WTC11 (cell line): ENCODE data around the gene CNIH3. TPM values are rescaled to one million over a fixed set of nuclear protein-coding genes. Genes with fewer than 3 reads are reported as not detected.

Experiments
- ATAC-seq: fragments of 200-7000 bp; cut with Tn5 transposase; 2 replicates; pipeline ENCODE4 v1.10.0; 2021; ENCODE audit warnings: mild to moderate bottlenecking, moderate library complexity
- CTCF ChIA-PET: fragments of 300-600 bp; sonication (Branson Sonifier 250); formaldehyde crosslinking; loops from one replicate; lab custom pipeline; 2021; ENCODE audit warnings: antibody characterized with exemption; lab: Charles Lee
- POLR2A ChIA-PET: fragments of 350-600 bp; sonication (Branson Sonifier 250); formaldehyde crosslinking; loops from one replicate; lab custom pipeline; 2021; ENCODE audit warnings: antibody characterized with exemption; lab: Charles Lee
- DNase-seq: peaks from one replicate; pipeline ENCODE4 v3.0.0; 2021; ENCODE audit warnings: low spot score
- H3K27ac Mint-ChIP-seq: 2 replicates; pipeline ENCODE4 v1.8.0; 2021; ENCODE audit warnings: mixed read lengths
- H3K27me3 Mint-ChIP-seq: 2 replicates; pipeline ENCODE4 v1.8.0; 2021; ENCODE audit warnings: low read depth, mild to moderate bottlenecking, moderate library complexity, mixed read lengths
- H3K36me3 Mint-ChIP-seq: 2 replicates; pipeline ENCODE4 v1.8.0; 2021; ENCODE audit warnings: mixed read lengths
- H3K4me1 Mint-ChIP-seq: 2 replicates; pipeline ENCODE4 v1.8.0; 2022; ENCODE audit warnings: mixed read lengths
- H3K4me3 Mint-ChIP-seq: 2 replicates; pipeline ENCODE4 v1.8.0; 2021; ENCODE audit warnings: mild to moderate bottlenecking, moderate library complexity, mixed read lengths
- H3K9me3 Mint-ChIP-seq: 2 replicates; pipeline ENCODE4 v1.8.0; 2021; ENCODE audit warnings: mixed read lengths
- ELF4 ChIP-seq: sonication (generic); formaldehyde crosslinking; IDR thresholded peaks from 2 replicates; pipeline ENCODE4 v1.8.1; 2022; ENCODE audit warnings: low read depth, mild to moderate bottlenecking, moderate library complexity, missing genetic modification reagents
- GABPB1 ChIP-seq: sonication (generic); formaldehyde crosslinking; IDR thresholded peaks from 2 replicates; pipeline ENCODE4 v1.8.1; 2023; ENCODE audit warnings: mild to moderate bottlenecking, missing genetic modification reagents
- GTF2I ChIP-seq: fragments of 250-450 bp; sonication (Bioruptor Pico); conservative IDR thresholded peaks from 2 replicates; pipeline ENCODE4 v1.4.0; 2021; ENCODE audit warnings: mild to moderate bottlenecking
- JUN ChIP-seq: sonication (generic); formaldehyde crosslinking; IDR thresholded peaks from 2 replicates; pipeline ENCODE4 v1.8.0; 2023; ENCODE audit warnings: mild to moderate bottlenecking, missing genetic modification reagents
- KAT7 ChIP-seq: sonication (generic); formaldehyde crosslinking; IDR thresholded peaks from 2 replicates; pipeline ENCODE4 v1.8.1; 2023; ENCODE audit warnings: missing genetic modification reagents, mild to moderate bottlenecking, borderline replicate concordance
- NFATC4 ChIP-seq: fragments of 250-450 bp; sonication (Bioruptor Pico); IDR thresholded peaks from 2 replicates; pipeline ENCODE4 v1.9.0; 2021; ENCODE audit warnings: mild to moderate bottlenecking
- NFYB ChIP-seq: sonication (generic); formaldehyde crosslinking; conservative IDR thresholded peaks from 2 replicates; pipeline ENCODE4 v1.8.0; 2022; ENCODE audit warnings: low read depth, missing genetic modification reagents
- NR3C1 ChIP-seq: sonication (generic); formaldehyde crosslinking; conservative IDR thresholded peaks from 2 replicates; pipeline ENCODE4 v1.8.1; 2023; ENCODE audit warnings: low read depth, mild to moderate bottlenecking, missing genetic modification reagents
- PRRX2 ChIP-seq: fragments of 250-450 bp; sonication (Bioruptor Pico); IDR thresholded peaks from 2 replicates; pipeline ENCODE4 v1.8.0; 2021; ENCODE audit warnings: mild to moderate bottlenecking
- TCF7 ChIP-seq: sonication (generic); formaldehyde crosslinking; IDR thresholded peaks from 2 replicates; pipeline ENCODE4 v1.8.0; 2022; ENCODE audit warnings: mild to moderate bottlenecking, low read depth, missing genetic modification reagents, moderate library complexity
- ZNF121 ChIP-seq: sonication (generic); formaldehyde crosslinking; IDR thresholded peaks from 2 replicates; pipeline ENCODE4 v1.8.0; 2023; ENCODE audit warnings: missing genetic modification reagents
- ZNF138 ChIP-seq: sonication (generic); formaldehyde crosslinking; conservative IDR thresholded peaks from 2 replicates; pipeline ENCODE4 v1.8.1; 2022; ENCODE audit warnings: mild to moderate bottlenecking, moderate library complexity, missing genetic modification reagents
- ZNF396 ChIP-seq: fragments of 250-450 bp; sonication (Bioruptor Pico); IDR thresholded peaks from 2 replicates; pipeline ENCODE4 v1.8.0; 2021; ENCODE audit warnings: mild to moderate bottlenecking, moderate library complexity, borderline replicate concordance
- total RNA-seq: library from RNA; stranded (reverse); gene quantifications from 3 replicates; pipeline ENCODE4 v1.2.3, GENCODE V29; 2021
- TF ChIP-seq, protein P1 (sequence below): fragments of 250-450 bp; sonication (Bioruptor Pico); IDR thresholded peaks from 2 replicates; pipeline ENCODE4 v1.8.0; 2021; ENCODE audit warnings: mild to moderate bottlenecking
- TF ChIP-seq, protein P2 (sequence below): fragments of 250-450 bp; sonication (Bioruptor Pico); IDR thresholded peaks from 2 replicates; pipeline ENCODE4 v2.1.2; 2022; ENCODE audit warnings: mild to moderate bottlenecking, moderate library complexity
- TF ChIP-seq, protein P3 (sequence below): sonication (generic); formaldehyde crosslinking; IDR thresholded peaks from 2 replicates; pipeline ENCODE4 v1.8.1; 2023; ENCODE audit warnings: mild to moderate bottlenecking, missing genetic modification reagents, moderate library complexity
- TF ChIP-seq, protein P4 (sequence below): fragments of 250-450 bp; sonication (Bioruptor Pico); IDR thresholded peaks from 2 replicates; pipeline ENCODE4 v1.9.0; 2021; ENCODE audit warnings: mild to moderate bottlenecking
- TF ChIP-seq, protein P5 (sequence below): sonication (generic); formaldehyde crosslinking; IDR thresholded peaks from 2 replicates; pipeline ENCODE4 v1.8.0; 2022; ENCODE audit warnings: mild to moderate bottlenecking, missing genetic modification reagents
- TF ChIP-seq, protein P6 (sequence below): sonication (generic); formaldehyde crosslinking; IDR thresholded peaks from 2 replicates; pipeline ENCODE4 v1.8.0; 2022; ENCODE audit warnings: mild to moderate bottlenecking, missing genetic modification reagents
- TF ChIP-seq, protein P7 (sequence below): sonication (generic); formaldehyde crosslinking; IDR thresholded peaks from 2 replicates; pipeline ENCODE4 v1.8.1; 2023; ENCODE audit warnings: mild to moderate bottlenecking, moderate library complexity, missing genetic modification reagents

Gene CNIH3
- total RNA-seq, 1 experiment from 2014 or later: 8.1 TPM

DNA sequence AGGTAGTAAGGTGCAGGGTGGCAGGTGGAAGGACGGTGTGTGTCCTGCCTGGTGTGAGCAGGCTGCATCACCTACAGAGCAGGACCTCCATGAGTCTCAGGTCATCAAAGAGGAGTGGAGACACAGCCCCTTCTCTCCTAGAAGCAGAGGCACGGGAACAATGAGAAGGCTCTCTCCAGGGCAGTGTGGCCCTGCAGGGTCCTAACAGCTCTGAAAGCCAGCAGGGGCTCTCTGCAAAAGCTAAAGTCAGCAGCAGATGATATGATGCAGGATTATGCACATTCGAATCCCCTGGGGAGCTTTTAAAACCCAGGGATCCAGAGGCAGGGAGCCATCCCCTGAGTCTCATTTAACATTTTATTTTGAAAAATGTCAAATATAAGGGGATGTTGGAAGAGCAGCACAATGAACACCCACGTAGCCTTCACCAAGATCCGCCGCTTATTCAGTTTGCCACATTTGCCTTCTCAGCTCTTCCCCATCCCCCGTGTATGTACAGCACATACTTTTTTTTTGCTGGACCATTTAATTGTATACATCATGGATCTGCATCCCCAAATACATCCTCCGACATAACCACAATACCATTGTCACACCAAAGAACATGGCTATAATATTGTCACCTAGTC is 88.1 kb downstream of the CNIH3 start:
- Mint-ChIP-seq H3K36me3 (no peaks in the 10 kb centered on the region), H3K9me3 (no peaks in the 10 kb centered on the region), H3K27me3 (no peaks in the 10 kb centered on the region), H3K4me3 (no peak overlapping the region), H3K27ac (no peak overlapping the region), H3K4me1 (peaks cover 31% of the 10 kb centered on the region)
- ChIA-PET CTCF (interaction anchor here (1.1 to 4.5 kb wide), 5 partner anchors 30 to 218 kb away, joined by 4 to 131 read pairs (median 5); no protein-coding TSS in a partner anchor), POLR2A (no interaction called here)
- ATAC-seq (peak; percentile 9; the same call in 1 of the 2 replicates), DNase-seq (no peak)
- TF ChIP-seq GABPB1 (CRISPR knock-in tag) (no peak), ZNF396 (CRISPR knock-in tag) (no peak), JUN (no peak), ZNF138 (CRISPR knock-in tag) (no peak), NFATC4 (no peak), TCF7 (CRISPR knock-in tag) (no peak), PRRX2 (CRISPR knock-in tag) (no peak), ELF4 (CRISPR knock-in tag) (no peak), ZNF121 (CRISPR knock-in tag) (no peak), GTF2I (CRISPR knock-in tag) (no peak), KAT7 (CRISPR knock-in tag) (no peak), NR3C1 (no peak), NFYB (CRISPR knock-in tag) (no peak)
- TF ChIP-seq, protein P1, sequence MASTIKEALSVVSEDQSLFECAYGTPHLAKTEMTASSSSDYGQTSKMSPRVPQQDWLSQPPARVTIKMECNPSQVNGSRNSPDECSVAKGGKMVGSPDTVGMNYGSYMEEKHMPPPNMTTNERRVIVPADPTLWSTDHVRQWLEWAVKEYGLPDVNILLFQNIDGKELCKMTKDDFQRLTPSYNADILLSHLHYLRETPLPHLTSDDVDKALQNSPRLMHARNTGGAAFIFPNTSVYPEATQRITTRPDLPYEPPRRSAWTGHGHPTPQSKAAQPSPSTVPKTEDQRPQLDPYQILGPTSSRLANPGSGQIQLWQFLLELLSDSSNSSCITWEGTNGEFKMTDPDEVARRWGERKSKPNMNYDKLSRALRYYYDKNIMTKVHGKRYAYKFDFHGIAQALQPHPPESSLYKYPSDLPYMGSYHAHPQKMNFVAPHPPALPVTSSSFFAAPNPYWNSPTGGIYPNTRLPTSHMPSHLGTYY (CRISPR knock-in tag): no peak
- TF ChIP-seq, protein P2, sequence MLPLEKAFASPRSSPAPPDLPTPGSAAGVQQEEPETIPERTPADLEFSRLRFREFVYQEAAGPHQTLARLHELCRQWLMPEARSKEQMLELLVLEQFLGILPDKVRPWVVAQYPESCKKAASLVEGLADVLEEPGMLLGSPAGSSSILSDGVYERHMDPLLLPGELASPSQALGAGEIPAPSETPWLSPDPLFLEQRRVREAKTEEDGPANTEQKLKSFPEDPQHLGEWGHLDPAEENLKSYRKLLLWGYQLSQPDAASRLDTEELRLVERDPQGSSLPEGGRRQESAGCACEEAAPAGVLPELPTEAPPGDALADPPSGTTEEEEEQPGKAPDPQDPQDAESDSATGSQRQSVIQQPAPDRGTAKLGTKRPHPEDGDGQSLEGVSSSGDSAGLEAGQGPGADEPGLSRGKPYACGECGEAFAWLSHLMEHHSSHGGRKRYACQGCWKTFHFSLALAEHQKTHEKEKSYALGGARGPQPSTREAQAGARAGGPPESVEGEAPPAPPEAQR: no peak
- TF ChIP-seq, protein P3, sequence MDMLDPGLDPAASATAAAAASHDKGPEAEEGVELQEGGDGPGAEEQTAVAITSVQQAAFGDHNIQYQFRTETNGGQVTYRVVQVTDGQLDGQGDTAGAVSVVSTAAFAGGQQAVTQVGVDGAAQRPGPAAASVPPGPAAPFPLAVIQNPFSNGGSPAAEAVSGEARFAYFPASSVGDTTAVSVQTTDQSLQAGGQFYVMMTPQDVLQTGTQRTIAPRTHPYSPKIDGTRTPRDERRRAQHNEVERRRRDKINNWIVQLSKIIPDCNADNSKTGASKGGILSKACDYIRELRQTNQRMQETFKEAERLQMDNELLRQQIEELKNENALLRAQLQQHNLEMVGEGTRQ (CRISPR knock-in tag): no peak
- TF ChIP-seq, protein P4, sequence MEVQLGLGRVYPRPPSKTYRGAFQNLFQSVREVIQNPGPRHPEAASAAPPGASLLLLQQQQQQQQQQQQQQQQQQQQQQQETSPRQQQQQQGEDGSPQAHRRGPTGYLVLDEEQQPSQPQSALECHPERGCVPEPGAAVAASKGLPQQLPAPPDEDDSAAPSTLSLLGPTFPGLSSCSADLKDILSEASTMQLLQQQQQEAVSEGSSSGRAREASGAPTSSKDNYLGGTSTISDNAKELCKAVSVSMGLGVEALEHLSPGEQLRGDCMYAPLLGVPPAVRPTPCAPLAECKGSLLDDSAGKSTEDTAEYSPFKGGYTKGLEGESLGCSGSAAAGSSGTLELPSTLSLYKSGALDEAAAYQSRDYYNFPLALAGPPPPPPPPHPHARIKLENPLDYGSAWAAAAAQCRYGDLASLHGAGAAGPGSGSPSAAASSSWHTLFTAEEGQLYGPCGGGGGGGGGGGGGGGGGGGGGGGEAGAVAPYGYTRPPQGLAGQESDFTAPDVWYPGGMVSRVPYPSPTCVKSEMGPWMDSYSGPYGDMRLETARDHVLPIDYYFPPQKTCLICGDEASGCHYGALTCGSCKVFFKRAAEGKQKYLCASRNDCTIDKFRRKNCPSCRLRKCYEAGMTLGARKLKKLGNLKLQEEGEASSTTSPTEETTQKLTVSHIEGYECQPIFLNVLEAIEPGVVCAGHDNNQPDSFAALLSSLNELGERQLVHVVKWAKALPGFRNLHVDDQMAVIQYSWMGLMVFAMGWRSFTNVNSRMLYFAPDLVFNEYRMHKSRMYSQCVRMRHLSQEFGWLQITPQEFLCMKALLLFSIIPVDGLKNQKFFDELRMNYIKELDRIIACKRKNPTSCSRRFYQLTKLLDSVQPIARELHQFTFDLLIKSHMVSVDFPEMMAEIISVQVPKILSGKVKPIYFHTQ: no peak
- TF ChIP-seq, protein P5, sequence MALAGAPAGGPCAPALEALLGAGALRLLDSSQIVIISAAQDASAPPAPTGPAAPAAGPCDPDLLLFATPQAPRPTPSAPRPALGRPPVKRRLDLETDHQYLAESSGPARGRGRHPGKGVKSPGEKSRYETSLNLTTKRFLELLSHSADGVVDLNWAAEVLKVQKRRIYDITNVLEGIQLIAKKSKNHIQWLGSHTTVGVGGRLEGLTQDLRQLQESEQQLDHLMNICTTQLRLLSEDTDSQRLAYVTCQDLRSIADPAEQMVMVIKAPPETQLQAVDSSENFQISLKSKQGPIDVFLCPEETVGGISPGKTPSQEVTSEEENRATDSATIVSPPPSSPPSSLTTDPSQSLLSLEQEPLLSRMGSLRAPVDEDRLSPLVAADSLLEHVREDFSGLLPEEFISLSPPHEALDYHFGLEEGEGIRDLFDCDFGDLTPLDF (CRISPR knock-in tag): no peak
- TF ChIP-seq, protein P6, sequence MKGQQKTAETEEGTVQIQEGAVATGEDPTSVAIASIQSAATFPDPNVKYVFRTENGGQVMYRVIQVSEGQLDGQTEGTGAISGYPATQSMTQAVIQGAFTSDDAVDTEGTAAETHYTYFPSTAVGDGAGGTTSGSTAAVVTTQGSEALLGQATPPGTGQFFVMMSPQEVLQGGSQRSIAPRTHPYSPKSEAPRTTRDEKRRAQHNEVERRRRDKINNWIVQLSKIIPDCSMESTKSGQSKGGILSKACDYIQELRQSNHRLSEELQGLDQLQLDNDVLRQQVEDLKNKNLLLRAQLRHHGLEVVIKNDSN (CRISPR knock-in tag): no peak
- TF ChIP-seq, protein P7, sequence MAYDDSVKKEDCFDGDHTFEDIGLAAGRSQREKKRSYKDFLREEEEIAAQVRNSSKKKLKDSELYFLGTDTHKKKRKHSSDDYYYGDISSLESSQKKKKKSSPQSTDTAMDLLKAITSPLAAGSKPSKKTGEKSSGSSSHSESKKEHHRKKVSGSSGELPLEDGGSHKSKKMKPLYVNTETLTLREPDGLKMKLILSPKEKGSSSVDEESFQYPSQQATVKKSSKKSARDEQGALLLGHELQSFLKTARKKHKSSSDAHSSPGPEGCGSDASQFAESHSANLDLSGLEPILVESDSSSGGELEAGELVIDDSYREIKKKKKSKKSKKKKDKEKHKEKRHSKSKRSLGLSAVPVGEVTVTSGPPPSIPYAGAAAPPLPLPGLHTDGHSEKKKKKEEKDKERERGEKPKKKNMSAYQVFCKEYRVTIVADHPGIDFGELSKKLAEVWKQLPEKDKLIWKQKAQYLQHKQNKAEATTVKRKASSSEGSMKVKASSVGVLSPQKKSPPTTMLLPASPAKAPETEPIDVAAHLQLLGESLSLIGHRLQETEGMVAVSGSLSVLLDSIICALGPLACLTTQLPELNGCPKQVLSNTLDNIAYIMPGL (CRISPR knock-in tag): no peak
